UCSD-AML1 (cell line): ENCODE results near the gene ARAP3.

Experiments used
- DNase-seq: peaks from one replicate; lab custom pipeline; 2025; ENCODE audit not compliant: unreplicated experiment; lab: John Stamatoyannopoulos, UW

ARAP3 gene

GRCh38 chr5:141701360-141702119 lies 19.5 kb upstream of the ARAP3 start:
- DNase-seq, result no peak

- DNase-seq, result no peak
These were observed 15.6 kb upstream of the ARAP3 start for GRCh38 chr5:141697586-141697985.

GRCh38 chr5:141696431-141696830 lies 14.4 kb upstream of the ARAP3 start:
- no peak for DNase-seq

- DNase-seq, result no peak
These were observed 13.7 kb upstream of the ARAP3 start for GRCh38 chr5:141695627-141696215.

- DNase-seq, result no peak
These were observed 12.4 kb upstream of the ARAP3 start for GRCh38 chr5:141694479-141694878.

GRCh38 chr5:141692919-141693725 lies 11.1 kb upstream of the ARAP3 start:
- no peak for DNase-seq

GRCh38 chr5:141692533-141692888 lies 10.5 kb upstream of the ARAP3 start:
- DNase-seq, result no peak

GRCh38 chr5:141691867-141692532 lies 10.0 kb upstream of the ARAP3 start:
- DNase-seq, result peak; percentile 89

- DNase-seq, result peak; percentile 34
These were observed 9.3 kb upstream of the ARAP3 start for GRCh38 chr5:141691286-141691866.

GRCh38 chr5:141686648-141687416 lies 4.8 kb upstream of the ARAP3 start:
- DNase-seq, result no peak

GRCh38 chr5:141685591-141685990 lies 3.6 kb upstream of the ARAP3 start:
- no peak for DNase-seq

GRCh38 chr5:141683596-141684141 lies 1.6 kb upstream of the ARAP3 start:
- DNase-seq, result no peak

- DNase-seq, result no peak
These were observed 735 bp downstream of the ARAP3 start for GRCh38 chr5:141681295-141681694.

GRCh38 chr5:141680751-141681201 lies 1.3 kb downstream of the ARAP3 start:
- DNase-seq, result peak; percentile 71

- DNase-seq, result no peak
These were observed 1.9 kb downstream of the ARAP3 start for GRCh38 chr5:141680178-141680577.

GRCh38 chr5:141677415-141677814 lies 4.6 kb downstream of the ARAP3 start:
- no peak for DNase-seq

GRCh38 chr5:141675672-141676071 lies 6.4 kb downstream of the ARAP3 start:
- no peak for DNase-seq

GRCh38 chr5:141674747-141675146 lies 7.3 kb downstream of the ARAP3 start:
- DNase-seq, result no peak

GRCh38 chr5:141672841-141673813 lies 8.9 kb downstream of the ARAP3 start:
- DNase-seq, result no peak
